Fibroblast of skin of left quadriceps (primary cell): ENCODE results near the gene AP3S2.

Source experiments
- DNase-seq, 2 experiments: peaks; one replicate each; pipeline ENCODE4 v3.0.0-alpha.2; 2013; ENCODE audit warnings: low read depth in 2 of 2

The AP3S2 gene

GRCh38 chr15:89814112-89814742 is 79.6 kb downstream of the AP3S2 start:
- no peak for DNase-seq

- no peak for DNase-seq
Observed at GRCh38 chr15:89813381-89814111, 80.2 kb downstream of the AP3S2 start.

- DNase-seq: no peak
Observed at GRCh38 chr15:89812847-89813320, 80.9 kb downstream of the AP3S2 start.

- DNase-seq: no peak
Observed at GRCh38 chr15:89812011-89812846, 81.6 kb downstream of the AP3S2 start.

GRCh38 chr15:89810837-89811236 is 83.0 kb downstream of the AP3S2 start:
- no peak for DNase-seq

- DNase-seq: no peak
Observed at GRCh38 chr15:89809787-89810148, 84.0 kb downstream of the AP3S2 start.

GRCh38 chr15:89809093-89809786 is 84.6 kb downstream of the AP3S2 start:
- no peak for DNase-seq

GRCh38 chr15:89808160-89808870 is 85.5 kb downstream of the AP3S2 start:
- DNase-seq: no peak

GRCh38 chr15:89807689-89808088 is 86.1 kb downstream of the AP3S2 start:
- no peak for DNase-seq

- no peak for DNase-seq
Observed at GRCh38 chr15:89806559-89807550, 86.9 kb downstream of the AP3S2 start.

- DNase-seq: no peak
Observed at GRCh38 chr15:89806210-89806558, 87.6 kb downstream of the AP3S2 start.

- no peak for DNase-seq
Observed at GRCh38 chr15:89805241-89806209, 88.3 kb downstream of the AP3S2 start.

GRCh38 chr15:89803941-89804800 is 89.6 kb downstream of the AP3S2 start:
- no peak for DNase-seq

GRCh38 chr15:89802986-89803824 is 90.6 kb downstream of the AP3S2 start:
- DNase-seq: no peak

- no peak for DNase-seq
Observed at GRCh38 chr15:89802231-89802928, 91.4 kb downstream of the AP3S2 start.

GRCh38 chr15:89801471-89802195 is 92.2 kb downstream of the AP3S2 start:
- no peak for DNase-seq
